Liver (tissue), 9 donors: Measurements from ENCODE around the gene MYLIP. TPM values are rescaled to one million over a fixed set of nuclear protein-coding genes. Genes with fewer than 3 reads are reported as not detected.

Experiments
- DNase-seq: peaks from one replicate; pipeline ENCODE4 v3.0.0-alpha.2; 2017; ENCODE audit warnings: low spot score
- H3K27ac ChIP-seq, 2 donors: one replicate each; pipeline ENCODE4 v1.7.0; 2013; ENCODE audit warnings: inconsistent platforms in 2 of 2, low read length in 2 of 2, control low read depth in 1 of 2, low read depth in 1 of 2, mild to moderate bottlenecking in 1 of 2
- H3K27me3 ChIP-seq, 4 donors: one replicate each; pipeline versions ENCODE4 v1.6.1 to v1.7.0; 2013; ENCODE audit warnings: low read length in 3 of 4, inconsistent platforms in 1 of 4, mild to moderate bottlenecking in 1 of 4, moderate library complexity in 1 of 4; ENCODE audit not compliant: control insufficient read depth in 4 of 4, insufficient read depth in 4 of 4
- H3K36me3 ChIP-seq, 4 donors: one replicate each; pipeline versions ENCODE4 v1.6.1 to v1.7.0; 2013; ENCODE audit warnings: low read length in 3 of 4, mild to moderate bottlenecking in 3 of 4, low read depth in 1 of 4, moderate library complexity in 1 of 4; ENCODE audit not compliant: control insufficient read depth in 4 of 4, insufficient read depth in 3 of 4
- H3K4me1 ChIP-seq, 4 donors: one replicate each; pipeline versions ENCODE4 v1.6.1 to v1.7.0; 2013; ENCODE audit warnings: low read length in 3 of 4, mild to moderate bottlenecking in 3 of 4, moderate library complexity in 1 of 4; ENCODE audit not compliant: control insufficient read depth in 4 of 4, insufficient read depth in 4 of 4
- H3K4me3 ChIP-seq, 3 donors: one replicate each; pipeline versions ENCODE4 v1.6.1 to v1.7.0; 2013; ENCODE audit warnings: low read length in 3 of 3, control low read depth in 1 of 3, low read depth in 1 of 3, mild to moderate bottlenecking in 1 of 3
- H3K9ac ChIP-seq, 2 donors: one replicate each; pipeline ENCODE4 v1.7.0; 2013; ENCODE audit warnings: low read length in 2 of 2, mild to moderate bottlenecking in 2 of 2, moderate library complexity in 2 of 2, control low read depth in 1 of 2, low read depth in 1 of 2
- H3K9me3 ChIP-seq, 4 donors: one replicate each; pipeline versions ENCODE4 v1.6.1 to v1.7.0; 2013; ENCODE audit warnings: low read length in 3 of 4; ENCODE audit not compliant: control insufficient read depth in 4 of 4
- ATF3 ChIP-seq: IDR thresholded peaks from 2 replicates; pipeline ENCODE4 v1.6.1; 2016; ENCODE audit warnings: antibody characterized with exemption
- CTCF ChIP-seq: fragments of 150-350 bp; IDR thresholded peaks from 2 replicates; pipeline ENCODE4 v1.5.1; 2017; ENCODE audit warnings: improper control_type of control experiment, low read depth, low read length; ENCODE audit not compliant: missing input control
- EGR1 ChIP-seq, 2 donors: IDR thresholded peaks; 2 replicates each; pipeline ENCODE4 v1.6.1; 2016 to 2018; ENCODE audit warnings: antibody characterized with exemption in 2 of 2, low read depth in 2 of 2
- FOXA1 ChIP-seq: IDR thresholded peaks from 2 replicates; pipeline ENCODE4 v1.6.1; 2016; ENCODE audit warnings: antibody characterized with exemption
- FOXA2 ChIP-seq: IDR thresholded peaks from 2 replicates; pipeline ENCODE4 v1.6.1; 2016; ENCODE audit warnings: antibody characterized with exemption
- GABPA ChIP-seq, 2 donors: IDR thresholded peaks in 1 of 2; conservative IDR thresholded peaks in 1 of 2; 2 replicates each; pipeline ENCODE4 v1.6.1; 2016; ENCODE audit warnings: antibody characterized with exemption in 2 of 2, mild to moderate bottlenecking in 1 of 2, moderate library complexity in 1 of 2
- HNF4A ChIP-seq, 2 donors: conservative IDR thresholded peaks; 2 replicates each; pipeline ENCODE4 v1.6.1; 2016; ENCODE audit warnings: antibody characterized with exemption in 2 of 2, mild to moderate bottlenecking in 2 of 2
- HNF4G ChIP-seq: IDR thresholded peaks from 2 replicates; pipeline ENCODE4 v1.6.1; 2016; ENCODE audit warnings: antibody characterized with exemption
- JUND ChIP-seq, 2 donors: IDR thresholded peaks; 2 replicates each; pipeline ENCODE4 v1.6.1; 2016; ENCODE audit warnings: antibody characterized with exemption in 2 of 2
- MAX ChIP-seq: IDR thresholded peaks from 2 replicates; pipeline ENCODE4 v1.6.1; 2016; ENCODE audit warnings: antibody characterized with exemption
- NR2F2 ChIP-seq: IDR thresholded peaks from 2 replicates; pipeline ENCODE4 v1.6.1; 2016; ENCODE audit warnings: antibody characterized with exemption
- RAD21 ChIP-seq, 2 donors: IDR thresholded peaks; 2 replicates each; pipeline ENCODE4 v1.6.1; 2016; ENCODE audit warnings: antibody characterized with exemption in 2 of 2, mild to moderate bottlenecking in 2 of 2
- RXRA ChIP-seq, 2 donors: IDR thresholded peaks; 2 replicates each; pipeline ENCODE4 v1.6.1; 2017 to 2018; ENCODE audit warnings: antibody characterized with exemption in 2 of 2, mild to moderate bottlenecking in 1 of 2
- SP1 ChIP-seq: IDR thresholded peaks from 2 replicates; pipeline ENCODE4 v1.6.1; 2018; ENCODE audit warnings: antibody characterized with exemption, mild to moderate bottlenecking
- TAF1 ChIP-seq: conservative IDR thresholded peaks from 2 replicates; pipeline ENCODE4 v1.6.1; 2016; ENCODE audit warnings: antibody characterized with exemption, mild to moderate bottlenecking
- ZBTB33 ChIP-seq: IDR thresholded peaks from 2 replicates; pipeline ENCODE4 v1.6.1; 2016; ENCODE audit warnings: antibody characterized with exemption
- polyA plus RNA-seq, 2 donors: library from polyadenylated mRNA; stranded (reverse) in 1 of 2; unstranded in 1 of 2; fragments of 200-250 nt in 1 of 2; fragments of >200 nt in 1 of 2; fragmentation: Nextera tagmentation in 1 of 2; extraction: Ambion mirVana in 1 of 2; gene quantifications; one replicate each; pipeline versions ENCODE4 v1.2.1 to v1.2.3, GENCODE V29; 2013 to 2015
- total RNA-seq, 2 donors: library from RNA; depleted of rRNA; stranded (reverse); fragments of >200 nt; gene quantifications; one replicate each; pipeline ENCODE4 v1.2.3, GENCODE V29; 2014
- TF ChIP-seq, protein P1 (sequence below): IDR thresholded peaks from 2 replicates; pipeline ENCODE4 v1.6.1; 2016; ENCODE audit warnings: antibody characterized with exemption, mild to moderate bottlenecking
- donor health status: healthy.
- donor health status: healthy.
- donor health status: healthy.
- donor health status: healthy.
- donor health status: healthy.

MYLIP gene
- total and polyA plus RNA-seq, 4 donors, result 2.7 to 29.4 (median 4.4) TPM

- Histone ChIP-seq H3K4me1 (no peaks in the 10 kb centered on the region), H3K27ac (no peak overlapping the region), H3K36me3 (no peaks in the 10 kb centered on the region), H3K4me3 (no peak overlapping the region), H3K9ac (no peak overlapping the region), H3K9me3 (no peaks in the 10 kb centered on the region), H3K27me3 (no peaks in the 10 kb centered on the region)
- no peak for DNase-seq
- TF ChIP-seq, protein P1, sequence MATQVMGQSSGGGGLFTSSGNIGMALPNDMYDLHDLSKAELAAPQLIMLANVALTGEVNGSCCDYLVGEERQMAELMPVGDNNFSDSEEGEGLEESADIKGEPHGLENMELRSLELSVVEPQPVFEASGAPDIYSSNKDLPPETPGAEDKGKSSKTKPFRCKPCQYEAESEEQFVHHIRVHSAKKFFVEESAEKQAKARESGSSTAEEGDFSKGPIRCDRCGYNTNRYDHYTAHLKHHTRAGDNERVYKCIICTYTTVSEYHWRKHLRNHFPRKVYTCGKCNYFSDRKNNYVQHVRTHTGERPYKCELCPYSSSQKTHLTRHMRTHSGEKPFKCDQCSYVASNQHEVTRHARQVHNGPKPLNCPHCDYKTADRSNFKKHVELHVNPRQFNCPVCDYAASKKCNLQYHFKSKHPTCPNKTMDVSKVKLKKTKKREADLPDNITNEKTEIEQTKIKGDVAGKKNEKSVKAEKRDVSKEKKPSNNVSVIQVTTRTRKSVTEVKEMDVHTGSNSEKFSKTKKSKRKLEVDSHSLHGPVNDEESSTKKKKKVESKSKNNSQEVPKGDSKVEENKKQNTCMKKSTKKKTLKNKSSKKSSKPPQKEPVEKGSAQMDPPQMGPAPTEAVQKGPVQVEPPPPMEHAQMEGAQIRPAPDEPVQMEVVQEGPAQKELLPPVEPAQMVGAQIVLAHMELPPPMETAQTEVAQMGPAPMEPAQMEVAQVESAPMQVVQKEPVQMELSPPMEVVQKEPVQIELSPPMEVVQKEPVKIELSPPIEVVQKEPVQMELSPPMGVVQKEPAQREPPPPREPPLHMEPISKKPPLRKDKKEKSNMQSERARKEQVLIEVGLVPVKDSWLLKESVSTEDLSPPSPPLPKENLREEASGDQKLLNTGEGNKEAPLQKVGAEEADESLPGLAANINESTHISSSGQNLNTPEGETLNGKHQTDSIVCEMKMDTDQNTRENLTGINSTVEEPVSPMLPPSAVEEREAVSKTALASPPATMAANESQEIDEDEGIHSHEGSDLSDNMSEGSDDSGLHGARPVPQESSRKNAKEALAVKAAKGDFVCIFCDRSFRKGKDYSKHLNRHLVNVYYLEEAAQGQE, result no peak
- TF ChIP-seq HNF4A (conservative IDR thresholded peaks at IDR 0.05) (no peak), JUND (IDR thresholded peaks at IDR 0.05) (no peak), TAF1 (no peak), RAD21 (IDR thresholded peaks at IDR 0.05) (no peak), EGR1 (IDR thresholded peaks at IDR 0.05; ENCODE audit: low read depth in 2 of 2) (no peak), ZBTB33 (no peak), HNF4G (no peak), FOXA1 (no peak), SP1 (no peak), CTCF (no peak), MAX (no peak), FOXA2 (no peak), RXRA (IDR thresholded peaks at IDR 0.05) (no peak), GABPA (IDR thresholded peaks at IDR 0.05 in 1 of 2, conservative IDR thresholded peaks at IDR 0.05 in 1 of 2) (no peak), NR2F2 (no peak), ATF3 (no peak)
Measured at GRCh38 chr6:16122197-16122596, 6.7 kb upstream of the MYLIP start.
